RCC 7860 (cell line): ENCODE measurements around the gene PRRC2B.
"Not testable (repeated sequence)": the region's sequence is repeated elsewhere in the genome, so short reads cannot be mapped to it uniquely, and the experiment has no call there.

Experiments
- DNase-seq: peaks from one replicate; pipeline ENCODE4 v3.0.0-alpha.2; 2015; ENCODE audit warnings: low spot score
- FAIRE-seq: peaks from 2 replicates; lab custom pipeline; 2012; peaks lifted over from hg19 to GRCh38; lab: Jason Lieb, UNC

PRRC2B gene

DNA sequence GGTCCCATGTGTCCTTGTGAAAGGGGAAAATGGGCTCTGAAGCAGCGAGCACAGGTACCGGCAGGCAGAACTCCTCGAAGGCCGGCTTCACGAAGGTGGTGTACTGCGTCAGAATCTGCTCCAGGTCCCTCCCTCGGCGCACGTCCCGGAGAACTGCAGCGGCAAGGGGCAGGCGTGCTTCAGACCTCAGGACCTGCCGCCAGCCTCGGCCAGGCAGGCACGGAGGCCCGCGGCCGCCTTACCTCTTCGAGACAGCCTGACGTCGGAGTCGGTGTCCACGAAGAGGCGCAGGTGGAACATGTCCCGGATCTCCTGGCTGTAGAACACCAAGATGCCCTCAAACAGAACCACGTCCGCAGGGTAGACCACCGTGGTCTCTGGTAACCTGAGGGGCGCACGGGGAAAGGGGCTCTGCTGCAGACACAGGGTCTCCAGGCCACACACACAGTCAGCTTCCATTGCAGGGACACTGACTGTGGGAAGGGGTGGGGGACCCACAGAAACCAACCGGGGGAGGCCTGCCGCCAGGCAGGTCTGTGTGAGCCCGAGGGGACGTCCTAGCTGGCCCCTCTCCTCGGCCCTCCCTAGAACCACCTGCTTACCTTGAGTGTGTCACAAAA lies 135.1 kb downstream of the PRRC2B start:
- FAIRE-seq, result no peak
- DNase-seq, result no peak

DNA sequence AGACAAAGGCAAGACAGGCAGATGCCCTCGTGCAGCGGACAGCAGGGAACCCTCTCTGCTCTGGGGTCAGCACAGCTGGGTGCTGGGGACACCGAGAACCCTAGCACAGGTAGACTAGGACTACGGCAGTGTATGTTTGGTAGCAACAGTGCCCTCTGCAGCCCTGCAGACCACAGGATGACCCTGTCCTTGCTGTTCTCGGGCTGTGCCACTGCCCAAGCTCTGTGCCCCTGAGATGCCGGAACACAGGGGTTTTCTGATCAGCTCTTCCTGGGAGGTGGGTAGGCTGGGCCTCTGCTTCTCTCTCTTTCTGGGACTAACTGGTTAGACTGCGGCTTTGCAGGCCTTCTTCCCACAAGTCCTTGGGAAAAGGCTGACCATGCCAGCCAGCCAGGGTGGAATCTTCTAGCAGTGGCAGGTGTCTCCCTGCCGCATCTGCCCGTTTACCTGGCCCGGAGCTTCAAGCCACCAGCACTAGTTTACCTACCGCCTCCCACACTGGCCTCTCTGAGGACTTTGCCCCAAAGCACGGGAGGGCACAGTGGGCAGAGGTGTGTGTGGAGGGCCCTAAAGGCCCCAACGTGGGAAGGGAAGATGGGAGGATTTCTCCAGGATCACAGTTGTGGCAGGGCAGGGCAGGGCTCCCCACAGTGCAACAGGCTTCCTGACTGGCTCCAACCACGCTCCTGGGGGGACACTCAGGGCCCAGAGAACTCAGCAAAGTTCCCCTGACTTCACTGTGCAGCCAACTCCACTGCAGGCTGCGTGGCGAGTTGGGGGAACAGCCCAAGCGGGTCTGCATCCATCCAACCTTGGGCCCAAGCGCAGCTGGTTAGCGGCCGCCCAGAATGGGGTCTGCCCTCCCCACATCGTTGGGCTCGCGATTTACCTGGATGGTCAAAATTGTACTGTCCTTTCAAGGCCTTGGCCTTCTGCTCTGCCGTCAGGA lies 136.0 kb downstream of the PRRC2B start:
- DNase-seq (no peak), FAIRE-seq (no peak)

DNA sequence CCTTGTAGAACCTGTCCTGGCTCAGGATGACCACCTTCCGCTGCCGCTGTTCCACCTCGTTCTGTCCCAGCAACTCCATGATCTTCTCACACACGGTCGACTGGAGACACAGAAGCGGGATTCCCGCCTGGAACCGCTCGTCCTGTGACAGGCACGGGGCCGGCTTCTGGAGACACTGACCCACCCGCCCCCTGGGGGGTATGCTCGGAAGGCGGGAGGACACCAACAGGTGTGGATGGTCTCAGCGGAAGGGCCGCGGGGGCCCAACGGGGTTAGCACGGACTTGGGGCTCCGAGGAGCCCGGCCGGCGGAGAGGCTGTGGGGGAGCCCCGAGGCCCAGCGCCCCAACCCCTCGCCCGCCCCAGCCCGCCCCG lies 136.6 kb downstream of the PRRC2B start:
- DNase-seq, result peak; percentile 36
- no peak for FAIRE-seq

DNA sequence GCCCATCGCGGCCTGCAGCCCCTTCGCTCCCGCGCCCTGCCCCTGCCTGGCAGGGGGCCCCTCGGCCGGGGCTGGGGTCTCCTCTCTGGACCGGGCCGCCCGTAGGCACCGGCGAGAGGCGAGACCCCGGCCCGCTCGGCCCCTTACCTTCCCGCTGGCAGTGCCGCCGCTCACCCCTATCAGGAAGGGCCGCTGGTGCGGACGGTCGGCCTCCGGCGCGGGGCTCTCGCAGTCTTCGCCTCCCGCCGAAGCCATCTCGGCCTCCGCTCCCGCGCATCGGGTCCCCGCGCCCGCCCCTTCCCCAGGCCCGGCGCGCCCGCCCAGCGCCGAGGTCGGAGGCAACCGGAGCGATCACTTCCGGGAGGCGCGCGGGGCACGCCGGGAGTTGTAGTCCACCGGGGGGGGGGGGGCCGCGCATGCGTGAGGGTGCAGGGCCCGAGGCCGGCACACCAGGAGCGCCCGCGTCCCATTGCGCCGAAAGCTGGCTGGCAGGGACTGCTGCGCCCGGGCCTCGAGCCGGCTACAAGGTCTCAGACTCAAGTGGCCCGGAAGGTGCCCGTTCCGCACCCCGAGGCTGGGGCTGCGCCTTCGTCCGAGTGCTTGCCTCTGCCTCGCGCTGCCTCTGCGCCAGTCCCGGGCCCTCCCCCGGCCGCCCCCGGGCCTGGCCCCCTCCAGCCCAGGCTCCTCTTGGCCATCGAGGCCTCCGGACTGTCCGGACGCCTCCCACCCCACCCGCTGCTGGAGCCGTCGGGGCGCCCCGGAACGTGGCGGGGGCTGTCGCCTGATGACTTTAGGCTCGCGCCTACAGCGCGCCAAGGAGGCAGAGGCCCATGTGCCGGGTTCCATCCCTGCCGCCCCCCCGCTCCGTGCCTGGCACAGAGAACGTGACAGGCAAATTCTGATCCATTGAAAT lies 137.3 kb downstream of the PRRC2B start, which contains the start of gene UCK1:
Gene UCK1, minus strand, starts transcription at position 344 of the 913 bp plus-strand sequence. Its CDS starts 89 bp downstream, at position 255.
- FAIRE-seq (no peak), DNase-seq (peak; percentile 51)

DNA sequence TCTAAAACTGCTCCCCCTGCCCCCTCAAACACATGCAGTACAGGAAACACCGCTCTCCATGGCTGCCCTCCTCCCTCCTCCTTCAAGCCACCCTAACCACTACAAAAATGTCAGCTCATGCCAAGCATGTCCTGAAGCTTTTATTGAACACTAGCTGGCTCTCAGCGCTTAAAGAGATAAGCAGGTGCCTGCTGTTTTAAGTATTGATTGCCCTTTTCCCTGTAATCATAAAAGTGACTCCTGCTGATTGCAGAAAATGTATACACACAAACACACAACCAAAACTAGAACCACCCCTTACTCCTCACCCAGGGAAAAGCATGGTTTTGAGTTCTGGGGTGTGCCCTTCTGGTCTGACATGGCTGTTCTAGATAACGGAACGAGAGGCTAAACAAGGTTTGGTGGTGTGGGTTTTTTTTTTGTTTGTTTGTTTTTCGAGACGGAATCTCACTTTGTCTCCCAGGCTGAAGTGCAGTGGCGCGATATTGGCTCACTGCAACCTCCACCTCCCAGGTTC lies 140.9 kb downstream of the PRRC2B start:
- DNase-seq (no peak), FAIRE-seq (no peak)

DNA sequence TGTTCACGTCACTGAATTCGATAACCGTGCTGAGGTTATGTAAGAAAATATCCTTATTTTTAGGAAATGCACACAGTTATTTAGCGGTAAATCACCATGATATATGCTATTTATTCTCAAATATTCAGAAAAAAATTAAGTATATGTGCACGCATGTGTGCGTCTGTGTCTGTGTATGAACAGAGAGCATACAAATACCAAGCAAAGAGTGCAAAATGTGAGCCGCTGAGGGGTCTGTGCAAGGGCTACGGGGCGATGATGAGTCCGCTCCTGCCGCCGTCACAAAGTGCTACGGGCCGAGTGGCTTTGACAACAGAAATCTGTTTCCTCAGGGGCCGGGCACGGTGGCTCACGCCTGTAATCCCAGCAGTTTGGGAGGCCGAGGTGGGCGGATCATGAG lies 144.1 kb downstream of the PRRC2B start:
- DNase-seq, result no peak
- FAIRE-seq, result no peak

DNA sequence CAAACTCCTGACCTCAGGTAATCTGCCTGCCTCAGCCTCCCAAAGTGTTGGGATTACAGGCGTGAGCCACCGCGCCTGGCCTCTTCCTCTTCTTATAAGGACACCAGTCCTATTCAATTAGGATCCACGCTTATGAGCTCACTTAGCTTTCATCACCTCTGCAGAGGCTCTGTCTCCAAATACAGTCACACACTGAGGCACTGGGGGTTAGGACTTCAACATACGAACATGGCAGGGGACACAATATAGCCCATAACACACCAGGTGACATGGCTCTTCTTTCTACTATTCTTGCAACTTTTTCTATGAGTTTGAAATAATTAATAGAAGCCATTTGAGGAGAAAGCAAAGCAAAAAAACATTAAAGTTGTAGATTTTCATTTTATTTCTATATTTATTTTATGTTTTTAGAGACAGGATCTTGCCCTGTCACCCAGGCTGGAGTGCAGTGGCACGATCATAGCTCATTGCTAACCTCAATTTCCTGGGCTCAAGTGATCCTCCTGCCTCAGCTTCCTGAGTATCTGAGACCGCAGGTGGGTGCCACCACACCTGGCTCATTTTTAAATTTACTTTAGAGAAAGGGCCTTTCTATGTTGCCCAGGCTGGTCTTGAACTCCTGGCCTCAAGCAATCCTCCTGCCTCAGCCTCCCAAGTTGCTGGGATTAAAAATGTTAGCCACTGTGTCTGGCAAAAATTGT lies 145.5 kb downstream of the PRRC2B start:
- no peak for FAIRE-seq
- no peak for DNase-seq

DNA sequence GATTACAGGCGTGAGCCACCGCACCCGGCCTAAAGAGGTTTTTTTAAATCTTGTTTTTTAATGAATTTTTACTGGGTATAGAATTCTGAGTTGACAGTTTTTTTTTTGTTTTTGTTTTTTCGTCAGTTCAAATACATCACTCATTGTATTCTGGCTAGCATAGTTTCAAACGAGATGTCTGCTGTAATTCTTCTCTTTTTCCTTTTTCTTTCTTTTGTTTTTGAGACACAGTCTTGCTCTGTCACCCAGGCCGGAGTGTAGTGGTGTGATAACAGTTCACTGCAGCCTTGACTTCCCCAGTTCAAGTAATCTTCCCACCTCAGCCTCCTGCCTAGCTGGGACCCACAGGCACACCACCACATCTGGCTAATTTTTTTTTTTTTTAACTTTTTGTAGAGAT lies 149.3 kb downstream of the PRRC2B start:
- no peak for DNase-seq

DNA sequence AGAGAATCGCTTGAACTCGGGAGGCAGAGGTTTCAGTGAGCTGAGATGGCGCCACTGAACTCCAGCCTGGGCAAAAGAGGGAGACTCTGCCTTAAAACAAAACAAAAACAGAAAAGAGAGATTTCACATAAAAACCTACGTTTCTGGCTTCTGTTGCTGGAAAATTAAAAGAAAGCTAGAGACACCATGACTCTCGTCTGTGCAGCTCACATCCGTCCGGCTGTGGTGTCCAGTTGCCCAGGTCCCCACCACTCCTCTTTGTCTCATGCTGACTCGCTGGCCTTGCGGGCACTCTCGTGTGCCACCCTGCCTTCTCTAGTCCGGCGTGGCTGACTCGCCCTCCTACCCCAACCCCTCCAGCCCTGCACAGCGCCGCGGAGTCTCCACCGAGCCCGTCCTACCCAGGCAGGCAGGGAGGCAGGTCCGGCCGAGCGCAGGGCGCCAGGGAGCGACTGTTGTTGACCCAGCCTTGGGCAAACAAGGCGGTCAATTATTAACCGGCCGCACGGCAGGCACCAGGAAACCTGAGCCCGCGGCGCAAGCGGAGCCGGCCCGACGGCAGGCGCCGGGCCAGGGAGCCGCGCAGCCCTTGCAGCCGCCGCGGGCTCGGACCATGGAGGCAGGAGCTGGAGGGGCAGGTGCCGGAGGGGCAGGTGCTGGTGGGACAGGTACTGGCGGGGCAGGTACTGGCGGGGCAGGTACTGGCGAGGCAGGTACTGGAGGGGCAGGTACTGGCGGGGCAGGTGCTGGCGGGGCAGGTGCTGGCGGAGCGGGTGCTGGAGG lies 151.3 kb downstream of the PRRC2B start, which contains the start of gene PRRT1B:
Gene PRRT1B, plus strand, starts transcription at position 521 of the 783 bp plus-strand sequence. Its CDS starts 93 bp downstream, at position 614.
- DNase-seq (peak; percentile 63), FAIRE-seq (no peak)

More for the DNA sequence above, 149.3 kb downstream of the PRRC2B start:
- FAIRE-seq, result no peak

DNA sequence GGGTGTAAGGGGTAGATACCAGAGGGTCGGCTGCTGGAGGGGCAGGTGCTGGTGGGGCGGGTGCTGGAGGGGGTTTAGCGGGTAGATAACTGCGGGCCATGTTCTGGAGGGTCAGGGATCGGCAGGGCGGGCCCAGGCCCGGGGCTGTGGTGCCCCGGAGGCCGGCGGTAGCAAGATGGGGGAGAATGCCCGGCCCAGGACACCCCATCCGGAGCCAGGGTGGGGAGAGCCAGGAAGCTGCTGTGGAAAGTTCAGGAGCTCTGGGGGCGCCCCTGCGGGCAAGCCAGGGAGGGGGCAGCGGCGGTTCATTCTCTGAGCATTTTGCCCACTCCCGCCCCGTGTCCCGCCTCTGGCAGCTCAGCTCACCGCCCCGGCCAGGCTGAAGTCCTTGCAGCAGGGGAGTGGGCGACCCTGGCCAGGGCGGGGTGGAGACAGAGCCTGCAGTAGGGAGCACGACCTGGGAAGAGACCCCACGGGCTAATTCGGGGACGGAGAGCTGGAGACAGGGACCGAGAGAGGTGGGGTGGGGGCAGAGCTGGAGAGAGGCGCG lies 152.0 kb downstream of the PRRC2B start:
- FAIRE-seq (no peak), DNase-seq (no peak)

DNA sequence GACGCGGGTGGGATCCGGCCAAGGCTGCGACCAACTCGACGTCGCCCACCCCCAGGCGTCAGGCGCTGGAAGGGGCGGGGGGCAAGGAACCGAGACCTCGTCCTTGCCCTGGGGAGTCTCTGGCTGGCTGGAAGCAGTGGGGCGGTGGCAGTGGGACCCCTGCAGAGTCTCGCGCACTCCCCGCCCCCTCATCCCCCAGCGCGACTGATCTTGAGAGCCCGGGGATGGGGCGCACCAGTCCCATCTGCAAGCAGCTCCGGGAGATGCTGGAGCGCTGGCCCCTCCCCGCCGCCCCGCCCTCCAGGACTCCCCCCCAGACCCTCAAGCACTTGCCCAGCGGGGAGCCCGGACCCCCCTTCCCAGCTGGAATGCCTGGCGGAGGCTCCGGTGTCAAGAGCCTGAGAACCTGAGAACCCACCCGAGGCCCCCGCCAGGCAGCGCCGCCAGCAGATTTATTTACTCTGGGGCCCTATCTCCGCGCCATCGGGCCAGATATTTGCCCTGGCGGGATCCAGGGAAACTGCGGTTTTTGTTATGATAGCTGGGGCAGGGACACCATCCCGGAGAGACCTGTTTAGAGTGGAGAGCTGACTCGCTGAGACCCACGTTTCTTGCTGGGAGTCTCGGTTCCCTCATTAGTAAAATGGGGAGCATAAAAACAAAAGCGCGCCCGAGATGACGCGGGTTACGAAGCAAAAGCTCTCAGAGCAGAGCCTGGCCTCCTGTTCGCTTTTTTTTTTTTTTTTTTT lies 152.6 kb downstream of the PRRC2B start:
- FAIRE-seq (no peak), DNase-seq (peak; percentile 8)

DNA sequence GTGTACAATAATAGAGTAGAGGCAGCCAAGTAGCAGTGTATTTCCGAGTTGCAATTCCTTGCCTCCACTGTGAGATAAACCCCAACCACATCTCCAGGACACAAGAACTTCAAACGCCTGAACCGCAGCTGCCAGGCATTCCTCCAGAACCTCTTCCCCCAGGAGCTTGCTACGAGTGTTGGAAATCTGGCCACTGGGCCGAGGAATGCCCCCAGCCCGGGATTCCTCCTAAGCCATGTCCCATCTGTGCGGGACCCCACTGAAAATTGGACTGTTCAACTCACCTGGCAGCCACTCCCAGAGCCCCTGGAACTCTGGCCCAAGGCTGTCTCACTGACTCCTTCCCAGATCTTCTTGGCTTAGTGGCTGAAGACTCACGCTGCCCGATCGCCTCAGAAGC lies 155.3 kb downstream of the PRRC2B start:
- not testable (repeated sequence) for DNase-seq, FAIRE-seq
